Kidney epithelial cell (primary cell): Measurements from ENCODE around the gene CD79B. TPM values are rescaled to one million over a fixed set of nuclear protein-coding genes. Genes with fewer than 3 reads are reported as not detected.

Experiments
- DNase-seq: peaks from one replicate; pipeline ENCODE4 v3.0.0-alpha.2; 2010; ENCODE audit warnings: low read depth
- H3K27me3 ChIP-seq: 2 replicates; pipeline ENCODE4 v1.6.0; 2011; ENCODE audit warnings: low read length; ENCODE audit not compliant: control insufficient read depth, insufficient read depth
- H3K36me3 ChIP-seq: 2 replicates; pipeline ENCODE4 v1.5.1; 2011; ENCODE audit warnings: low read length; ENCODE audit not compliant: control insufficient read depth, insufficient read depth
- H3K4me3 ChIP-seq: 2 replicates; pipeline ENCODE4 v1.5.1; 2011; ENCODE audit warnings: low read depth, mild to moderate bottlenecking, control low read depth, low read length
- CTCF ChIP-seq: IDR thresholded peaks from 2 replicates; pipeline ENCODE4 v1.5.1; 2011; ENCODE audit warnings: mild to moderate bottlenecking, moderate library complexity, low read length, control low read depth, inconsistent platforms; ENCODE audit not compliant: insufficient read depth, poor library complexity, severe bottlenecking
- total RNA-seq: library from RNA; depleted of rRNA; stranded (reverse); fragments of >200 nt; gene quantifications from 2 replicates; pipeline ENCODE4 v1.2.3, GENCODE V29; 2015

Gene CD79B
- total RNA-seq, 1 donor from 2014 or later = not detected

- Histone ChIP-seq H3K27me3 (peaks cover 6% of the 10 kb centered on the region), H3K36me3 (no peaks in the 10 kb centered on the region), H3K4me3 (no peak overlapping the region)
- DNase-seq = no peak
- no peak for TF ChIP-seq CTCF
Observed at GRCh38 chr17:63945784-63946439, 13.8 kb upstream of the CD79B start.

- Histone ChIP-seq H3K4me3 (no peak overlapping the region), H3K36me3 (no peaks in the 10 kb centered on the region), H3K27me3 (peaks cover 5% of the 10 kb centered on the region)
- DNase-seq = no peak
- TF ChIP-seq CTCF = no peak
Observed at GRCh38 chr17:63944736-63945499, 12.8 kb upstream of the CD79B start.

- peaks cover 2% of the 10 kb centered on the region for H3K27me3 ChIP-seq
- no peak for DNase-seq
- TF ChIP-seq CTCF = no peak
- no peak overlapping the region for H3K4me3 ChIP-seq
- H3K36me3 ChIP-seq = no peaks in the 10 kb centered on the region
Observed at GRCh38 chr17:63943745-63944144, 11.6 kb upstream of the CD79B start.

- no peak for DNase-seq
- H3K4me3 ChIP-seq = no peak overlapping the region
- no peaks in the 10 kb centered on the region for H3K36me3 ChIP-seq
- no peak for TF ChIP-seq CTCF
- peaks cover 2% of the 10 kb centered on the region for H3K27me3 ChIP-seq
Observed at GRCh38 chr17:63942309-63942985, 10.3 kb upstream of the CD79B start.

- no peak for DNase-seq
- no peak for TF ChIP-seq CTCF
- no peak overlapping the region for H3K4me3 ChIP-seq
- H3K27me3 ChIP-seq = peaks cover 2% of the 10 kb centered on the region
- no peaks in the 10 kb centered on the region for H3K36me3 ChIP-seq
Observed at GRCh38 chr17:63941751-63942150, 9.6 kb upstream of the CD79B start.
